GM18517 (cell line): ENCODE data around the gene RASAL3.
"Not testable (repeated sequence)": the region's sequence is repeated elsewhere in the genome, so short reads cannot be mapped to it uniquely, and the experiment has no call there.

Source experiments
- ATAC-seq: cut with Tn5 transposase; IDR thresholded peaks from one replicate; pipeline ENCODE4 v1.9.1; 2021; ENCODE audit warnings: mild to moderate bottlenecking, moderate library complexity; ENCODE audit not compliant: unreplicated experiment

Gene RASAL3

GRCh38 chr19:15464394-15465385 is at the start of gene RASAL3:
TSS of gene RASAL3 (minus strand) at chr19:15464544. CDS start at chr19:15464358, 186 bp downstream.
- no peak for ATAC-seq

- ATAC-seq = no peak
Observed at GRCh38 chr19:15511671-15512424, 47.5 kb upstream of the RASAL3 start.

- ATAC-seq = no peak
Observed at GRCh38 chr19:15508035-15508710, 43.8 kb upstream of the RASAL3 start, which contains the start of gene CYP4F22. TSS of gene CYP4F22 (plus strand) at chr19:15508525. CDS start at chr19:15525337, 16,812 bp downstream.

GRCh38 chr19:15507068-15508034 is 43.0 kb upstream of the RASAL3 start:
- ATAC-seq = no peak

GRCh38 chr19:15506074-15506571 is 41.8 kb upstream of the RASAL3 start:
- ATAC-seq = no peak

GRCh38 chr19:15502264-15502663 is 37.9 kb upstream of the RASAL3 start:
- no peak for ATAC-seq

GRCh38 chr19:15501596-15501995 is 37.3 kb upstream of the RASAL3 start:
- ATAC-seq = no peak

- no peak for ATAC-seq
Observed at GRCh38 chr19:15498910-15499309, 34.6 kb upstream of the RASAL3 start.

- no peak for ATAC-seq
Observed at GRCh38 chr19:15498156-15498858, 34.0 kb upstream of the RASAL3 start.

- ATAC-seq = no peak
Observed at GRCh38 chr19:15495151-15495550, 30.8 kb upstream of the RASAL3 start.

GRCh38 chr19:15488489-15489226 is 24.3 kb upstream of the RASAL3 start:
- ATAC-seq = no peak

GRCh38 chr19:15487038-15487437 is 22.7 kb upstream of the RASAL3 start:
- ATAC-seq = no peak

GRCh38 chr19:15485768-15486167 is 21.4 kb upstream of the RASAL3 start:
- ATAC-seq = not testable (repeated sequence)

- not testable (repeated sequence) for ATAC-seq
Observed at GRCh38 chr19:15480996-15481395, 16.7 kb upstream of the RASAL3 start.

GRCh38 chr19:15479391-15480345 is 15.3 kb upstream of the RASAL3 start, which contains the start of gene PGLYRP2:
TSS of gene PGLYRP2 (minus strand) at chr19:15479501. CDS start at chr19:15479371, 130 bp downstream.
- no peak for ATAC-seq

- ATAC-seq = no peak
Observed at GRCh38 chr19:15476325-15476724, 12.0 kb upstream of the RASAL3 start.

GRCh38 chr19:15475611-15476010 is 11.3 kb upstream of the RASAL3 start:
- no peak for ATAC-seq
